SK-N-SH treated with all-trans-retinoic acid at 6 μM for 48 hours (cell line): ENCODE data around the gene LAMB4.

Source experiments
- ATAC-seq: fragments of 200-7000 bp; cut with Tn5 transposase; 3 replicates; pipeline ENCODE4 v1.9.1; 2020; ENCODE audit warnings: mild to moderate bottlenecking, moderate library complexity
- ARNTL ChIP-seq: fragments of 450-650 bp; formaldehyde crosslinking; IDR thresholded peaks from 2 replicates; pipeline ENCODE4 v1.5.0; 2020; ENCODE audit warnings: low read depth, mild to moderate bottlenecking, moderate library complexity, borderline replicate concordance
- BACH2 ChIP-seq: fragments of 250-450 bp; sonication (Bioruptor Pico); IDR thresholded peaks from 2 replicates; pipeline ENCODE4 v1.9.0; 2021; ENCODE audit warnings: mild to moderate bottlenecking, borderline replicate concordance
- CSDC2 ChIP-seq: fragments of 250-450 bp; sonication (Bioruptor Pico); IDR thresholded peaks from 2 replicates; pipeline ENCODE4 v1.5.0; 2020; ENCODE audit warnings: mild to moderate bottlenecking, moderate library complexity
- ESRRG ChIP-seq: fragments of 250-450 bp; sonication (Bioruptor Pico); IDR thresholded peaks from 2 replicates; pipeline ENCODE4 v1.6.1; 2021; ENCODE audit warnings: mild to moderate bottlenecking
- GLIS3 ChIP-seq: fragments of 250-450 bp; sonication (Bioruptor Pico); IDR thresholded peaks from 2 replicates; pipeline ENCODE4 v1.5.0; 2020; ENCODE audit warnings: mild to moderate bottlenecking, moderate library complexity
- ISL1 ChIP-seq: fragments of 250-450 bp; sonication (Bioruptor Pico); IDR thresholded peaks from 2 replicates; pipeline ENCODE4 v2.1.2; 2022; ENCODE audit warnings: mild to moderate bottlenecking, moderate library complexity
- OSR1 ChIP-seq: fragments of 250-450 bp; sonication (Bioruptor Pico); IDR thresholded peaks from 2 replicates; pipeline ENCODE4 v1.8.0; 2022; ENCODE audit warnings: moderate library complexity, mild to moderate bottlenecking, inconsistent platforms
- PPARA ChIP-seq: fragments of 250-450 bp; sonication (Bioruptor Pico); IDR thresholded peaks from 2 replicates; pipeline ENCODE4 v1.5.0; 2020; ENCODE audit warnings: mild to moderate bottlenecking, borderline replicate concordance
- RARB ChIP-seq: fragments of 250-450 bp; sonication (Bioruptor Pico); IDR thresholded peaks from 2 replicates; pipeline ENCODE4 v1.8.0; 2021; ENCODE audit warnings: mild to moderate bottlenecking, moderate library complexity
- SNAI2 ChIP-seq: fragments of 250-450 bp; sonication (Bioruptor Pico); IDR thresholded peaks from 2 replicates; pipeline ENCODE4 v1.5.0; 2020; ENCODE audit warnings: mild to moderate bottlenecking, moderate library complexity
- TCF4 ChIP-seq: fragments of 250-450 bp; sonication (Bioruptor Pico); IDR thresholded peaks from 2 replicates; pipeline ENCODE4 v1.8.0; 2021; ENCODE audit warnings: mild to moderate bottlenecking, moderate library complexity, borderline replicate concordance
- TOX ChIP-seq: fragments of 250-450 bp; sonication (Bioruptor Pico); IDR thresholded peaks from 2 replicates; pipeline ENCODE4 v1.8.0; 2021; ENCODE audit warnings: mild to moderate bottlenecking, moderate library complexity, borderline replicate concordance
- ZC3H10 ChIP-seq: fragments of 250-450 bp; sonication (Bioruptor Pico); IDR thresholded peaks from 2 replicates; pipeline ENCODE4 v1.5.1; 2021; ENCODE audit warnings: mild to moderate bottlenecking, moderate library complexity
- ZFP3 ChIP-seq: fragments of 250-450 bp; sonication (Bioruptor Pico); IDR thresholded peaks from 2 replicates; pipeline ENCODE4 v1.5.0; 2020; ENCODE audit warnings: mild to moderate bottlenecking, moderate library complexity
- ZNF565 ChIP-seq: fragments of 450-650 bp; formaldehyde crosslinking; conservative IDR thresholded peaks from 2 replicates; pipeline ENCODE4 v1.5.0; 2020; ENCODE audit warnings: low read depth, mild to moderate bottlenecking, moderate library complexity
- ZNF70 ChIP-seq: fragments of 450-650 bp; formaldehyde crosslinking; IDR thresholded peaks from 2 replicates; pipeline ENCODE4 v1.5.0; 2020; ENCODE audit warnings: mild to moderate bottlenecking, moderate library complexity
- ZNF8 ChIP-seq: fragments of 450-650 bp; formaldehyde crosslinking; IDR thresholded peaks from 2 replicates; pipeline ENCODE4 v1.5.0; 2020; ENCODE audit warnings: mild to moderate bottlenecking, moderate library complexity
- TF ChIP-seq, protein P1 (sequence below): fragments of 250-450 bp; sonication (Bioruptor Pico); IDR thresholded peaks from 2 replicates; pipeline ENCODE4 v1.5.0; 2020; ENCODE audit warnings: mild to moderate bottlenecking, moderate library complexity
- TF ChIP-seq, protein P2 (sequence below): fragments of 250-450 bp; sonication (Bioruptor Pico); IDR thresholded peaks from 2 replicates; pipeline ENCODE4 v1.8.0; 2021; ENCODE audit warnings: low read depth, mild to moderate bottlenecking, moderate library complexity, borderline replicate concordance
- TF ChIP-seq, protein P3 (sequence below): fragments of 250-450 bp; sonication (Bioruptor Pico); IDR thresholded peaks from 2 replicates; pipeline ENCODE4 v1.5.1; 2020; ENCODE audit warnings: low read depth, mild to moderate bottlenecking, moderate library complexity
- TF ChIP-seq, protein P4 (sequence below): fragments of 250-450 bp; sonication (Bioruptor Pico); IDR thresholded peaks from 2 replicates; pipeline ENCODE4 v1.8.0; 2020; ENCODE audit warnings: mild to moderate bottlenecking, moderate library complexity, borderline replicate concordance
- TF ChIP-seq, protein P5 (sequence below): fragments of 250-450 bp; sonication (Bioruptor Pico); IDR thresholded peaks from 2 replicates; pipeline ENCODE4 v1.5.1; 2021; ENCODE audit warnings: mild to moderate bottlenecking, moderate library complexity

The LAMB4 gene

DNA sequence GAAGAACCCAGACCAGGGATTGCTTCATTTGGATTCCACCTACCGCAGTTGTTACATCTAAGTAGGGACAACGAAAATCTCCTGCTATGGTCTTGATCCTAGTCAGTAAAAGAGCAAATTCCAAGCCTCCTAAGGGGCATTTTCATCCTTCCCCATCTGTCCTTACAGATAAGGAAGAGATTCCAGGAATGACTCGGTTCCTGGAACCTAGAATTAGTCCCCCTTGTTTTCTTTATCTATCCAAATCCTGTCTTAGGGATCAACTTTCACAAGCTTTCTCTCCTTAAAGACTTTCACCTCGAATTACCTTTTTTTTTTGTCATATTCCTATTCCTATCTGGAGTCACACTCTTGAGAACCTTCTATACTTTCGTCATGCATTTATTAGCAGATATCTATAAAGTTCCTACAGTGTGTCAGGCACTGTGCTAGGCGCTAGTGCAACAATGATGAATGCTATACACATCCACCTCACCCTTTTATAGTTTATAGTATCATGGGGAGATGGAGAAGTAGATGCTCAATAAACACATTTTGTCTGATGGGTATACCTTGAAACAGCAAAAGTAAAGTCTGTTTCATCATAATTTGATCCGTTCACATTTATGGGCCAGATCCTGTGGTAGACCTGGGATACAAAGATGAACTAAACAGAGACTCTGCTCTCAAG is 39.2 kb downstream of the LAMB4 start:
- no peak for ATAC-seq
- no peak for TF ChIP-seq RARB (CRISPR knock-in tag)
- TF ChIP-seq ZFP3 (CRISPR knock-in tag), result no peak
- TF ChIP-seq ZC3H10 (CRISPR knock-in tag), result no peak
- no peak for TF ChIP-seq PPARA
- no peak for TF ChIP-seq ISL1 (CRISPR knock-in tag)
- no peak for TF ChIP-seq SNAI2 (CRISPR knock-in tag)
- no peak for TF ChIP-seq TCF4 (CRISPR knock-in tag)
- no peak for TF ChIP-seq BACH2 (CRISPR knock-in tag)
- TF ChIP-seq ZNF565 (CRISPR knock-in tag), result no peak
- TF ChIP-seq, protein P1, sequence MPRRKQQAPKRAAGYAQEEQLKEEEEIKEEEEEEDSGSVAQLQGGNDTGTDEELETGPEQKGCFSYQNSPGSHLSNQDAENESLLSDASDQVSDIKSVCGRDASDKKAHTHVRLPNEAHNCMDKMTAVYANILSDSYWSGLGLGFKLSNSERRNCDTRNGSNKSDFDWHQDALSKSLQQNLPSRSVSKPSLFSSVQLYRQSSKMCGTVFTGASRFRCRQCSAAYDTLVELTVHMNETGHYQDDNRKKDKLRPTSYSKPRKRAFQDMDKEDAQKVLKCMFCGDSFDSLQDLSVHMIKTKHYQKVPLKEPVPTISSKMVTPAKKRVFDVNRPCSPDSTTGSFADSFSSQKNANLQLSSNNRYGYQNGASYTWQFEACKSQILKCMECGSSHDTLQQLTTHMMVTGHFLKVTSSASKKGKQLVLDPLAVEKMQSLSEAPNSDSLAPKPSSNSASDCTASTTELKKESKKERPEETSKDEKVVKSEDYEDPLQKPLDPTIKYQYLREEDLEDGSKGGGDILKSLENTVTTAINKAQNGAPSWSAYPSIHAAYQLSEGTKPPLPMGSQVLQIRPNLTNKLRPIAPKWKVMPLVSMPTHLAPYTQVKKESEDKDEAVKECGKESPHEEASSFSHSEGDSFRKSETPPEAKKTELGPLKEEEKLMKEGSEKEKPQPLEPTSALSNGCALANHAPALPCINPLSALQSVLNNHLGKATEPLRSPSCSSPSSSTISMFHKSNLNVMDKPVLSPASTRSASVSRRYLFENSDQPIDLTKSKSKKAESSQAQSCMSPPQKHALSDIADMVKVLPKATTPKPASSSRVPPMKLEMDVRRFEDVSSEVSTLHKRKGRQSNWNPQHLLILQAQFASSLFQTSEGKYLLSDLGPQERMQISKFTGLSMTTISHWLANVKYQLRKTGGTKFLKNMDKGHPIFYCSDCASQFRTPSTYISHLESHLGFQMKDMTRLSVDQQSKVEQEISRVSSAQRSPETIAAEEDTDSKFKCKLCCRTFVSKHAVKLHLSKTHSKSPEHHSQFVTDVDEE, result no peak
- no peak for TF ChIP-seq ESRRG (CRISPR knock-in tag)
- no peak for TF ChIP-seq OSR1 (CRISPR knock-in tag)
- TF ChIP-seq ARNTL, result no peak
- TF ChIP-seq, protein P2, sequence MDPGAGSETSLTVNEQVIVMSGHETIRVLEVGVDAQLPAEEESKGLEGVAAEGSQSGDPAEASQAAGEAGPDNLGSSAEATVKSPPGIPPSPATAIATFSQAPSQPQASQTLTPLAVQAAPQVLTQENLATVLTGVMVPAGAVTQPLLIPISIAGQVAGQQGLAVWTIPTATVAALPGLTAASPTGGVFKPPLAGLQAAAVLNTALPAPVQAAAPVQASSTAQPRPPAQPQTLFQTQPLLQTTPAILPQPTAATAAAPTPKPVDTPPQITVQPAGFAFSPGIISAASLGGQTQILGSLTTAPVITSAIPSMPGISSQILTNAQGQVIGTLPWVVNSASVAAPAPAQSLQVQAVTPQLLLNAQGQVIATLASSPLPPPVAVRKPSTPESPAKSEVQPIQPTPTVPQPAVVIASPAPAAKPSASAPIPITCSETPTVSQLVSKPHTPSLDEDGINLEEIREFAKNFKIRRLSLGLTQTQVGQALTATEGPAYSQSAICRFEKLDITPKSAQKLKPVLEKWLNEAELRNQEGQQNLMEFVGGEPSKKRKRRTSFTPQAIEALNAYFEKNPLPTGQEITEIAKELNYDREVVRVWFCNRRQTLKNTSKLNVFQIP, result no peak
- no peak for TF ChIP-seq ZNF70
- no peak for TF ChIP-seq TOX (CRISPR knock-in tag)
- no peak for TF ChIP-seq ZNF8 (CRISPR knock-in tag)
- TF ChIP-seq, protein P3, sequence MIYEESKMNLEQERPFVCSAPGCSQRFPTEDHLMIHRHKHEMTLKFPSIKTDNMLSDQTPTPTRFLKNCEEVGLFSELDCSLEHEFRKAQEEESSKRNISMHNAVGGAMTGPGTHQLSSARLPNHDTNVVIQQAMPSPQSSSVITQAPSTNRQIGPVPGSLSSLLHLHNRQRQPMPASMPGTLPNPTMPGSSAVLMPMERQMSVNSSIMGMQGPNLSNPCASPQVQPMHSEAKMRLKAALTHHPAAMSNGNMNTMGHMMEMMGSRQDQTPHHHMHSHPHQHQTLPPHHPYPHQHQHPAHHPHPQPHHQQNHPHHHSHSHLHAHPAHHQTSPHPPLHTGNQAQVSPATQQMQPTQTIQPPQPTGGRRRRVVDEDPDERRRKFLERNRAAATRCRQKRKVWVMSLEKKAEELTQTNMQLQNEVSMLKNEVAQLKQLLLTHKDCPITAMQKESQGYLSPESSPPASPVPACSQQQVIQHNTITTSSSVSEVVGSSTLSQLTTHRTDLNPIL (CRISPR knock-in tag), result no peak
- TF ChIP-seq, protein P4, sequence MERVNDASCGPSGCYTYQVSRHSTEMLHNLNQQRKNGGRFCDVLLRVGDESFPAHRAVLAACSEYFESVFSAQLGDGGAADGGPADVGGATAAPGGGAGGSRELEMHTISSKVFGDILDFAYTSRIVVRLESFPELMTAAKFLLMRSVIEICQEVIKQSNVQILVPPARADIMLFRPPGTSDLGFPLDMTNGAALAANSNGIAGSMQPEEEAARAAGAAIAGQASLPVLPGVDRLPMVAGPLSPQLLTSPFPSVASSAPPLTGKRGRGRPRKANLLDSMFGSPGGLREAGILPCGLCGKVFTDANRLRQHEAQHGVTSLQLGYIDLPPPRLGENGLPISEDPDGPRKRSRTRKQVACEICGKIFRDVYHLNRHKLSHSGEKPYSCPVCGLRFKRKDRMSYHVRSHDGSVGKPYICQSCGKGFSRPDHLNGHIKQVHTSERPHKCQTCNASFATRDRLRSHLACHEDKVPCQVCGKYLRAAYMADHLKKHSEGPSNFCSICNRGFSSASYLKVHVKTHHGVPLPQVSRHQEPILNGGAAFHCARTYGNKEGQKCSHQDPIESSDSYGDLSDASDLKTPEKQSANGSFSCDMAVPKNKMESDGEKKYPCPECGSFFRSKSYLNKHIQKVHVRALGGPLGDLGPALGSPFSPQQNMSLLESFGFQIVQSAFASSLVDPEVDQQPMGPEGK (CRISPR knock-in tag), result no peak
- TF ChIP-seq GLIS3 (CRISPR knock-in tag), result no peak

DNA sequence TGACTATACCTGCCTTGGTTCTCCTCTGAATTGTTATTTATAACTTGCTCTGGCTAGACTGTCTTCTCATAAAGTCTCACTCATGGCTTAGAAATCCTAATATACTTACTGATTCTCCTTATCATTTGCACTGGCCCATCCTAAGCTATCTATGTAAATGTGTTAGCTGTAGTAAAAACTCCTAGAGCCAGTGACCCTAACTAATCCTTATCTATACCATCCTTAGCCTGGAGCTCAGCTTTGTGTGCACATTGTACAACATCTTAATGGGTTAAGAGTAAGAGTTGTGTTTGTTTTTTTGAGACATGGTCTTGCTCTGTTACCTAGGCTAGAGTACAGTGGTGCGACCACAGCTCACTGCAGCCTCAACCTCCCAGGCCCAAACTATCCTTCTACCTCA is 40.8 kb downstream of the LAMB4 start:
- TF ChIP-seq CSDC2 (no peak), ZFP3 (CRISPR knock-in tag) (no peak), ZNF70 (no peak), PPARA (no peak), SNAI2 (CRISPR knock-in tag) (no peak), GLIS3 (CRISPR knock-in tag) (no peak), ZNF8 (CRISPR knock-in tag) (no peak), OSR1 (CRISPR knock-in tag) (no peak), ZNF565 (CRISPR knock-in tag) (no peak), BACH2 (CRISPR knock-in tag) (no peak), ARNTL (no peak), TCF4 (CRISPR knock-in tag) (no peak)
- TF ChIP-seq, protein P2, result no peak
- TF ChIP-seq, protein P5, sequence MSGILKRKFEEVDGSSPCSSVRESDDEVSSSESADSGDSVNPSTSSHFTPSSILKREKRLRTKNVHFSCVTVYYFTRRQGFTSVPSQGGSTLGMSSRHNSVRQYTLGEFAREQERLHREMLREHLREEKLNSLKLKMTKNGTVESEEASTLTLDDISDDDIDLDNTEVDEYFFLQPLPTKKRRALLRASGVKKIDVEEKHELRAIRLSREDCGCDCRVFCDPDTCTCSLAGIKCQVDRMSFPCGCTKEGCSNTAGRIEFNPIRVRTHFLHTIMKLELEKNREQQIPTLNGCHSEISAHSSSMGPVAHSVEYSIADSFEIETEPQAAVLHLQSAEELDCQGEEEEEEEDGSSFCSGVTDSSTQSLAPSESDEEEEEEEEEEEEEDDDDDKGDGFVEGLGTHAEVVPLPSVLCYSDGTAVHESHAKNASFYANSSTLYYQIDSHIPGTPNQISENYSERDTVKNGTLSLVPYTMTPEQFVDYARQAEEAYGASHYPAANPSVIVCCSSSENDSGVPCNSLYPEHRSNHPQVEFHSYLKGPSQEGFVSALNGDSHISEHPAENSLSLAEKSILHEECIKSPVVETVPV (CRISPR knock-in tag), result no peak
- TF ChIP-seq, protein P1, result no peak
- ATAC-seq, result no peak
